ENCODE results near the gene GHSR. TPM values are rescaled to one million over a fixed set of nuclear protein-coding genes. Genes with fewer than 3 reads are reported as not detected.

The GHSR gene
- polyA plus RNA-seq, 1 of the 3 experiments (the other 2 are of a cell fraction), result not detected

DNA sequence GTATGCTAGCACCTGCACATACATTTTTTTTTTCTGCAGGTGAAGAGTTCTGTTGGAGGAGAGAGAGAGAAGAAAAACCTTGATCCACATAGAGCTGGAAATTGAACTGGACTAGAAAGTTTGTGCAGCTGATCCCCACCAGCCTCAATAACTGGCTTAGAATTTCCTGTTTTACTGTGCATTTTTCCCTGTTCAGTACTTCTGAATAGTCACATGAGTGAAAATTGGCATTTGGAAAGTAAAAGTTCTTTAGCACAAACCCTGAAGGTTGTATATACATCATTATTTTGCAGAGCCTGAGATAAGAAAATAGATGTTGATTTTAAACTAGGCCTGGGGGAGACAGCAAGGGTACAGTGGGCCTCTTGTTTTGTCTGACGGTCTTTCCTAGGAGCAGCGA lies 42.3 kb downstream of the GHSR start (continued):
- TF ChIP-seq EZH2phosphoT487 (IDR thresholded peaks at IDR 0.05; ENCODE audit: borderline replicate concordance, low read depth), result no peak

DNA sequence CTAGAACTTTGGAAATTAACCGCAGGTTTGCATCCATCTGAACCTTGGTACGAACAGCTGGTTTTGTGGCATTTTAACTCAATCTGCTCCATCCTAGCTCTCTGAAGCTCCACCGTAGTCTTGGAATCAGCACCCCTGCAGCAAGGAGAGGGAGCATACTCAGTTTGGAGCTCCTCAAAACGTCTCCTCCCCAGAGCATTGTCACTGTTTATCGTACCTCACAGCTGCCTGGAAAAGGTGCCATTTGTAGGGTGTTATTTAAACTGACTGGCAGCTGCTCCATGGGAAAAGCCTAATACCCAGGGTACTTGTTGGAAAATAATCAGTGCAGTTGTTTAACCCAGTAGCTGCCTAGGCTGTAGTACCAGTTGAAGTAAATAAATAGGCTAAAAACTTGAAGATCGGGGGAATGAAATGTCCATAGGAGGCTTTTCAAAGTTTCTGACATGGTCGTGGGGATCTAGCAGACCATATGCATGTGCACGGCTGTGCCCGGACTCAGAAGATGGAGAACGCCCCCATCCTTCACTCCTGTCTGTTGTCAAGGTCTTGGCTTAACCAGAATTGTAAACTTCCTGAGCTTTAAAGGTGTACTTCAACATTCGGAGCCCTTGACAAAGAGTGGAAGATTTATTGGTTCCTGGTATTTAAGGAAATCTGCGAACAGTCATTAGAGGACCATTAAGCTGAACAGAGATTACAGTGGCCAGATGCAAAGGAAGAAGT lies 43.9 kb downstream of the GHSR start:
- CTCF ChIA-PET, result interaction anchor here (1.0 kb wide), 1 partner anchor 57 kb away, joined by 3 read pairs; no protein-coding TSS in a partner anchor
- H3K9ac ChIP-seq, result no peak overlapping the region
- H3K27ac ChIP-seq (ENCODE audit: low read depth in 2 of 2, low read length in 1 of 2), result no peak overlapping the region
- peaks cover 12 to 25% of the 10 kb centered on the region in 2 experiments for H3K36me3 ChIP-seq (replicated peaks in 1 of 2; ENCODE audit: control insufficient read depth in 1 of 2, insufficient read depth in 2 of 2, low read length in 1 of 2)
- no peaks in the 10 kb centered on the region for H3K9me2 ChIP-seq
- H3K79me2 ChIP-seq (ENCODE audit: insufficient read depth), result no peaks in the 10 kb centered on the region
- H4K20me1 ChIP-seq (ENCODE audit: insufficient read depth), result no peaks in the 10 kb centered on the region
- H3K9me3 ChIP-seq, result no peaks in the 10 kb centered on the region
- no peaks in the 10 kb centered on the region for H3K4me1 ChIP-seq (ENCODE audit: control insufficient read depth in 1 of 2, insufficient read depth in 2 of 2, low read depth in 1 of 2, low read length in 1 of 2)
- POLR2A ChIA-PET, result no interaction called here
- H3K4me3 ChIP-seq (ENCODE audit: low read depth in 2 of 2, low read length in 1 of 2), result no peak overlapping the region
- H3K4me2 ChIP-seq, result no peak overlapping the region
- 92% methylated on average over 12 of the region's 12 CpGs for WGBS (ENCODE audit: low lambda C conversion rate)
- H3K27me3 ChIP-seq (ENCODE audit: insufficient read depth), result no peaks in the 10 kb centered on the region
- TF ChIP-seq, protein P1, sequence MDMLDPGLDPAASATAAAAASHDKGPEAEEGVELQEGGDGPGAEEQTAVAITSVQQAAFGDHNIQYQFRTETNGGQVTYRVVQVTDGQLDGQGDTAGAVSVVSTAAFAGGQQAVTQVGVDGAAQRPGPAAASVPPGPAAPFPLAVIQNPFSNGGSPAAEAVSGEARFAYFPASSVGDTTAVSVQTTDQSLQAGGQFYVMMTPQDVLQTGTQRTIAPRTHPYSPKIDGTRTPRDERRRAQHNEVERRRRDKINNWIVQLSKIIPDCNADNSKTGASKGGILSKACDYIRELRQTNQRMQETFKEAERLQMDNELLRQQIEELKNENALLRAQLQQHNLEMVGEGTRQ (IDR thresholded peaks at IDR 0.05; ENCODE audit: borderline replicate concordance, low read depth, low read length), result no peak
- no peak for TF ChIP-seq TAF1 (IDR thresholded peaks at IDR 0.05; ENCODE audit: borderline replicate concordance, low read depth, low read length)
- H3F3A ChIP-seq (replicated peaks; ENCODE audit: insufficient read depth), result no peaks in the 10 kb centered on the region
- no peak for DNase-seq
- H2AFZ ChIP-seq (ENCODE audit: low read depth), result no peak overlapping the region

DNA sequence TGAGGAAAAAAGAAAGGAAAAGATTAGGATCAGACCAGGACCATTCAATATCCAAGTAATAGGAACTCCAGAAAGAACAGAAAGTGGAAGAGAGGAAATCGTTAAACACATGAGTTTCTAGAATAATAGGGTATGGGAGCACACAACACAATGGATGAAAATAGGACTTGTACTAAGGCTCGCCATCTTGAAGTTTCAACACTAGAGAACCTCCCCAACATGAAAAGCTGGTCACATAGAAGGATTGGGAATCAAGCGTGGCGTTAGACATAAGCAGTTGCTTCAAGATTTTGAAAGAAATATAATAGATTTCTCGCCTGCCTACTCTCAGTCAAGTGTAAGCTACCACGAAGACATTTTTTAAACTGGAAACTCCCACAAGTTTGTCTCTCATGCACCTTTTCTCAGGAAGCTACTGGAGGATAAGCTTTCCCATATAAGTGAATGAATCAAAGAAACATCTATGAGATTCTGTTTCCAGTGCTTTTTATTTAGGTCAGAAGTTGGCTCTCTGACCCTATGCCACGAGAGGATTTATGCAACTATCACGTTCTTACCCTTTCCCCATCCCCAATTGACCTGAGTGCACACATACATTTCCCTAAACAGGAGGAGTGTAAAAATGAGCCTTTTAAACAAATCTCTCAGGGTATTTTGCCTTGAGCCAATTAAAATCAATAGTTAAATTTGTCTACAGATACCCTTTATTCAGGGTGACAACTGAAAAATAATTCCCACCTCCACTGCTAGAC lies 45.2 kb downstream of the GHSR start:
- Histone ChIP-seq H3K4me1 (ENCODE audit: control insufficient read depth in 1 of 2, insufficient read depth in 2 of 2, low read depth in 1 of 2, low read length in 1 of 2) (no peaks in the 10 kb centered on the region), H3K4me3 (ENCODE audit: low read depth in 2 of 2, low read length in 1 of 2) (no peak overlapping the region), H3K27ac (ENCODE audit: low read depth in 2 of 2, low read length in 1 of 2) (no peak overlapping the region), H3K36me3 (replicated peaks in 1 of 2; ENCODE audit: control insufficient read depth in 1 of 2, insufficient read depth in 2 of 2, low read length in 1 of 2) (peaks cover 23 to 36% of the 10 kb centered on the region in 2 experiments), H3F3A (replicated peaks; ENCODE audit: insufficient read depth) (no peaks in the 10 kb centered on the region), H3K9ac (no peak overlapping the region), H3K4me2 (no peak overlapping the region), H3K79me2 (ENCODE audit: insufficient read depth) (no peaks in the 10 kb centered on the region), H3K9me3 (no peaks in the 10 kb centered on the region), H2AFZ (ENCODE audit: low read depth) (no peak overlapping the region), H3K9me2 (no peaks in the 10 kb centered on the region), H4K20me1 (ENCODE audit: insufficient read depth) (no peaks in the 10 kb centered on the region), H3K27me3 (ENCODE audit: insufficient read depth) (no peaks in the 10 kb centered on the region)
- WGBS (ENCODE audit: low lambda C conversion rate), result 91% methylated on average over 8 of the region's 8 CpGs
- ChIA-PET POLR2A (no interaction called here), CTCF (interaction anchor here (1.1 kb wide), 1 partner anchor 75 kb away, joined by 3 read pairs; no protein-coding TSS in a partner anchor)
- DNase-seq, result no peak
- no peak for TF ChIP-seq GATA2 (CRISPR knock-in tag; IDR thresholded peaks at IDR 0.05)
- no peak for TF ChIP-seq NFIC (IDR thresholded peaks at IDR 0.05; ENCODE audit: borderline replicate concordance)
- no peak for TF ChIP-seq TCF12 (IDR thresholded peaks at IDR 0.05)
- no peak for TF ChIP-seq POLR2AphosphoS5 (IDR thresholded peaks at IDR 0.05; ENCODE audit: low read depth, low read length)
- TF ChIP-seq NRF1 (IDR thresholded peaks at IDR 0.05; ENCODE audit: low read depth, low read length), result no peak
- no peak for TF ChIP-seq FOXM1 (IDR thresholded peaks at IDR 0.05; ENCODE audit: low read depth)
- no peak for TF ChIP-seq TAF1 (IDR thresholded peaks at IDR 0.05; ENCODE audit: borderline replicate concordance, low read depth, low read length)
- no peak for TF ChIP-seq SIN3A (IDR thresholded peaks at IDR 0.05; ENCODE audit: borderline replicate concordance, low read depth, low read length)
- no peak for TF ChIP-seq RFX5 (IDR thresholded peaks at IDR 0.05; ENCODE audit: low read length)
- TF ChIP-seq, protein P2, sequence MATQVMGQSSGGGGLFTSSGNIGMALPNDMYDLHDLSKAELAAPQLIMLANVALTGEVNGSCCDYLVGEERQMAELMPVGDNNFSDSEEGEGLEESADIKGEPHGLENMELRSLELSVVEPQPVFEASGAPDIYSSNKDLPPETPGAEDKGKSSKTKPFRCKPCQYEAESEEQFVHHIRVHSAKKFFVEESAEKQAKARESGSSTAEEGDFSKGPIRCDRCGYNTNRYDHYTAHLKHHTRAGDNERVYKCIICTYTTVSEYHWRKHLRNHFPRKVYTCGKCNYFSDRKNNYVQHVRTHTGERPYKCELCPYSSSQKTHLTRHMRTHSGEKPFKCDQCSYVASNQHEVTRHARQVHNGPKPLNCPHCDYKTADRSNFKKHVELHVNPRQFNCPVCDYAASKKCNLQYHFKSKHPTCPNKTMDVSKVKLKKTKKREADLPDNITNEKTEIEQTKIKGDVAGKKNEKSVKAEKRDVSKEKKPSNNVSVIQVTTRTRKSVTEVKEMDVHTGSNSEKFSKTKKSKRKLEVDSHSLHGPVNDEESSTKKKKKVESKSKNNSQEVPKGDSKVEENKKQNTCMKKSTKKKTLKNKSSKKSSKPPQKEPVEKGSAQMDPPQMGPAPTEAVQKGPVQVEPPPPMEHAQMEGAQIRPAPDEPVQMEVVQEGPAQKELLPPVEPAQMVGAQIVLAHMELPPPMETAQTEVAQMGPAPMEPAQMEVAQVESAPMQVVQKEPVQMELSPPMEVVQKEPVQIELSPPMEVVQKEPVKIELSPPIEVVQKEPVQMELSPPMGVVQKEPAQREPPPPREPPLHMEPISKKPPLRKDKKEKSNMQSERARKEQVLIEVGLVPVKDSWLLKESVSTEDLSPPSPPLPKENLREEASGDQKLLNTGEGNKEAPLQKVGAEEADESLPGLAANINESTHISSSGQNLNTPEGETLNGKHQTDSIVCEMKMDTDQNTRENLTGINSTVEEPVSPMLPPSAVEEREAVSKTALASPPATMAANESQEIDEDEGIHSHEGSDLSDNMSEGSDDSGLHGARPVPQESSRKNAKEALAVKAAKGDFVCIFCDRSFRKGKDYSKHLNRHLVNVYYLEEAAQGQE (IDR thresholded peaks at IDR 0.05; ENCODE audit: low read depth, low read length), result no peak
- TF ChIP-seq, protein P3, sequence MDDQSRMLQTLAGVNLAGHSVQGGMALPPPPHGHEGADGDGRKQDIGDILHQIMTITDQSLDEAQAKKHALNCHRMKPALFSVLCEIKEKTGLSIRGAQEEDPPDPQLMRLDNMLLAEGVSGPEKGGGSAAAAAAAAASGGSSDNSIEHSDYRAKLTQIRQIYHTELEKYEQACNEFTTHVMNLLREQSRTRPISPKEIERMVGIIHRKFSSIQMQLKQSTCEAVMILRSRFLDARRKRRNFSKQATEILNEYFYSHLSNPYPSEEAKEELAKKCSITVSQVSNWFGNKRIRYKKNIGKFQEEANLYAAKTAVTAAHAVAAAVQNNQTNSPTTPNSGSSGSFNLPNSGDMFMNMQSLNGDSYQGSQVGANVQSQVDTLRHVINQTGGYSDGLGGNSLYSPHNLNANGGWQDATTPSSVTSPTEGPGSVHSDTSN (IDR thresholded peaks at IDR 0.05), result no peak
- TF ChIP-seq MXI1 (IDR thresholded peaks at IDR 0.05; ENCODE audit: low read depth, low read length), result no peak
- no peak for TF ChIP-seq RAD21 (IDR thresholded peaks at IDR 0.05; ENCODE audit: low read length)
- TF ChIP-seq, protein P4, sequence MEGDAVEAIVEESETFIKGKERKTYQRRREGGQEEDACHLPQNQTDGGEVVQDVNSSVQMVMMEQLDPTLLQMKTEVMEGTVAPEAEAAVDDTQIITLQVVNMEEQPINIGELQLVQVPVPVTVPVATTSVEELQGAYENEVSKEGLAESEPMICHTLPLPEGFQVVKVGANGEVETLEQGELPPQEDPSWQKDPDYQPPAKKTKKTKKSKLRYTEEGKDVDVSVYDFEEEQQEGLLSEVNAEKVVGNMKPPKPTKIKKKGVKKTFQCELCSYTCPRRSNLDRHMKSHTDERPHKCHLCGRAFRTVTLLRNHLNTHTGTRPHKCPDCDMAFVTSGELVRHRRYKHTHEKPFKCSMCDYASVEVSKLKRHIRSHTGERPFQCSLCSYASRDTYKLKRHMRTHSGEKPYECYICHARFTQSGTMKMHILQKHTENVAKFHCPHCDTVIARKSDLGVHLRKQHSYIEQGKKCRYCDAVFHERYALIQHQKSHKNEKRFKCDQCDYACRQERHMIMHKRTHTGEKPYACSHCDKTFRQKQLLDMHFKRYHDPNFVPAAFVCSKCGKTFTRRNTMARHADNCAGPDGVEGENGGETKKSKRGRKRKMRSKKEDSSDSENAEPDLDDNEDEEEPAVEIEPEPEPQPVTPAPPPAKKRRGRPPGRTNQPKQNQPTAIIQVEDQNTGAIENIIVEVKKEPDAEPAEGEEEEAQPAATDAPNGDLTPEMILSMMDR (IDR thresholded peaks at IDR 0.05), result no peak

All from SK-N-SH (cell line).